ENCODE measurements around the gene ARHGEF19.
"Not testable (repeated sequence)": the region's sequence is repeated elsewhere in the genome, so short reads cannot be mapped to it uniquely, and the experiment has no call there.

The ARHGEF19 gene

DNA sequence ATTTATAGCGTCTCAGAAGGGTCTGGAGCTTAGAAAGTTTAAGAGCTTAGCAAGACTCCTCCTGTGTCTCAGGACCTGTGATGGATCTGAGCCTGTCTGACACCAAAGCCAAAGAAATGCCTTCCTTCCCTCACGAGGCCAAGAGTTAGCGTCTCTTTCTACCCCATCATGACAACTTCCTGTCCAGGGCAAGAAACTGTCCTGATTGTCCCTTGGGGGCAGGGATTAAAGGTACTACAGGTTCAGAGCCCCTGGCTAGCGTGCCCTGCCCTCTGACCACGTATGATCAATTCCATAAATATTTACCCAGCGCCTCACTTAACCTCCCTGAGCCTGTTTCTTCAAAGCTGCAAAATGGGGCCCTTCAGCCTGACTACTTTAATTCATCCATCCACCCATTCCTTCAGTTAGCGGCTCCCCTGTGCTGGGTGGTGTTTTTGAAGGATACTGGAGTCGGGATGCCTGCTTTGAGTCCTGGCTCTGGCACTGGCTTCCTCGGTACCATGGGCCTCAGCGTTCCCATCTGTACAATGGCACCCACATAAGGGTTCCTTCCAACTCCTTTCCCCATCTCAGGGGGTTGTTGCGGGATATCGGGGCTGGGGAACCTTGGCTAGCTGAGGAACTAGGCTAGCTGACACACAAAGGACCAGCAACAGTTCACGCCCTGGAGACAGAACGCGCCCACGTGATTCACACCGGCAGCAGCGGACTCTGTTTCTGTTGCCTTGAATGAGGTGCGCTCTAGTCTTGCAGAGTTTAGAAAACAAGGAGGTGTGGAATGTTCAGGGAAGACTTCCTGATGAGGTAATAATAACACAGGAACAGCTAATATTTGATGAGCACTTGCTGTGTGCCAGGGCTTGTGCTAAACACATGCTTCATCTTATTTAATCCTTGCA lies 33.6 kb downstream of the ARHGEF19 start:
- no peak for DNase-seq

DNA sequence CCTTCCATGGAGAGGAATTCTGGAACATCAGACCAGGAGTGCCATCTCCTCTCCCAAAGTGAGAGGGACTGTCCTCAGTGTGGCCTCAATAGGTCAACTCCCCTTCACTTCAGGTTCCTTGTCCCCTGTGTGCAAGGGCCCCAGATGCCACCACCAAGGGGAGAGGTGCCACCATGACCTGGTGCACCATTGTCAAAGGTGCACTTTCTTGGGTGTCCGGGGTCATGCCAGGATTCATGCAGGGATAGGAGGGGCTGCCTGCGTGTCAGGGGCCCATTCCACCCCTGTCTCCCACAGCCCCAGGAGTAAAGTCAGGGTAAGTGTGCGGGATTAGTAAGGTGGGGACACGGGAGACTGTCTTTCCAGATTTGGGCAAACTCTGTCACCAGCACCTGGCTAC lies 35.1 kb downstream of the ARHGEF19 start:
- no peak for DNase-seq

DNA sequence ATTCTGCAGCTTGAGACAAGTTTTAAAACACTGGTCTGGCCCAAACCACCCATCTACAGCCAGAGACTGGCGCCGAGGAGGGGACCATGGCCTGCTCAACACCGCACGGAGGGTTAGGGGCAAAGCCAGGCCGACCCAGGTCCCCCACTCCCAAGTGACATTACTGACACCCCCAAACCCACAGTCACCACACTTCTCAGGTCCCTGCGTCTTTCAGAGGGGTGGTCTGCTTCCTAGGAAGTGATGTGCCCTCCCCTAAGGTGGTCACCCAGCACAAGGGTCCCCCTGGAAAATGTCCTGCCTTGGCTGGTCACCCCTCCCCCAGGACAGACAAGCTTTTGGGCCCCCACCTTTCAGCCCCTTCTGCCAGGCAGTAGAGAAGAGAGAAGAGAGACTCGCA lies 35.8 kb downstream of the ARHGEF19 start:
- DNase-seq: no peak

DNA sequence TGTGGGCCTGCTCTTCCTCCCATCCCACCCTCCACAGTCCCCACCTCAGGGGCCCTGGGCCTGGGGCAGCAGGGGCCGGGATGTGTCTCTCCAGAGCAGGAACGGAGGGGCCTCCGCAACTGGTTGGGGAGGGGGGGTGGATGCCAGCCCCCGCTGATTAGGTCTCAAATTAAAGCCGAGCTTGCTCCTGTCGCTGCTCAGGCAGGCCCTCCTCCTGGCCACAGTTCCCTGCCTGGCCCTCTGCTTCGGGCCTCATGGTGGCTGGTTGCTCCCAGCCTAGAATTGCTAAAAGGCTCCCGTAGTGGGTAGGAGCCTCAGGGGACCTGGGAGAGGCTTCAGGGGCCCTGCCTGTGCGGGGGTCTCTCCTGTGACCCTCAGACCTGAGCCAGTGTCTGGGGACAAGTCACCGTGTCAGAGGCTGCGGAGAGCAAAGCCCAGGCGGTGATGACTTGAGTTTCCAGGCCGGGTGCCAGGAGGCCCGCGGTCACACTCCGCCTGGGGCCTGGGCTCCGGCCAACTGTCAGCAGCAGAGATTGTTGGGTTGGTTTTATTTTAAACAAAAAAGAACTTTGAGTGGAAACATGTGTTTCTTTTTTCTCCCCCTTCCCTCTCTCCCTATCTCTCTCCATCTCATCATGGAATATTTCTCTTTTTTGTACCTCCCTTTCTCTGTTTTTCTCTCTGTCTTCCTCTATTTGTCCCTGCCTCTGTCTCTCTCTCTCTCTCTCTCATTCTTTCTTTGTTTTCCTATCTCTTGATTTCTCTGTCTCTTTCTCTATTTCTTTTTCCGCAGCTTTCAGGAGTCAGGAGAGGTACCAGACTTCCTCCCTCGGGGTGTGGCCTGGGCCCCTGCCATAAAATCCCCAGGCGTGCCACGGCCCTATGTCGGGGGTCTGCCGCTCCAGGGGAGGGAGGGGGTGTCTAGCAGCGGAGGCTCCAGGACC lies 36.6 kb downstream of the ARHGEF19 start:
- DNase-seq: no peak

DNA sequence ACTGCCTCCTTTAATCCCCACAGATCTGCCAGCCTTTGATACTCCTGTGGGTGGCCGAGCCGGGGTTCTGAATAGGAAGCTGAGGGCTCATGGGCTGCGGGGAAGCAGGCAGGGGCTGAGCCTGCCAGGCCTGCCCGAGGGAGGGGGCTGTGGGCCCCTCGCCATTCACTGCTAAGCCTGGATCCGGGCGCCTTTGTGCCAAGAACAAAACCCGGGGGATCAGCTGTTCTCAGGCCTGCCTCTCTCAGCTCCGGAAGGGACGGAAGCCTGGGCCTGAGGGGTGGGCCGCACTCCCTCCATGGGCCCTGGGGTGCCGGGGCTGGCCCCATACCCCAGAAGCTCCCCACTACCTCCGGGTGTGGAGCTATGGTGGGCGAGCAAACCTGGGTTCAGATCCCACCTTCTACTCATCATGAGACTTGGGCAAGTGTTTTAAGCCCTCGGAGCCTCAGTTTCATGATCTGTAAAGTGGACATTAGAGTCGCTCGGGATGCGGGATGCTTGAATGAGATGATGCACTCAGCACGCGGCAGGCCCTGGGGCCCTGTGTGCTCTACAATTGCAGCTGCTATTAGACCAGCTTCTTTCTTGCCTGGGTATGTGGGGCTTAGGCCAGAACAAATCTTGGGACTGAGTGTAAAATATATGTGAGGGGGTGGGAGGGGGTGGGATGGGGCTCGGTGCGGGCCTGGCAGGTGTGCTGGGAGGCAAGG lies 37.4 kb downstream of the ARHGEF19 start:
- DNase-seq: no peak

DNA sequence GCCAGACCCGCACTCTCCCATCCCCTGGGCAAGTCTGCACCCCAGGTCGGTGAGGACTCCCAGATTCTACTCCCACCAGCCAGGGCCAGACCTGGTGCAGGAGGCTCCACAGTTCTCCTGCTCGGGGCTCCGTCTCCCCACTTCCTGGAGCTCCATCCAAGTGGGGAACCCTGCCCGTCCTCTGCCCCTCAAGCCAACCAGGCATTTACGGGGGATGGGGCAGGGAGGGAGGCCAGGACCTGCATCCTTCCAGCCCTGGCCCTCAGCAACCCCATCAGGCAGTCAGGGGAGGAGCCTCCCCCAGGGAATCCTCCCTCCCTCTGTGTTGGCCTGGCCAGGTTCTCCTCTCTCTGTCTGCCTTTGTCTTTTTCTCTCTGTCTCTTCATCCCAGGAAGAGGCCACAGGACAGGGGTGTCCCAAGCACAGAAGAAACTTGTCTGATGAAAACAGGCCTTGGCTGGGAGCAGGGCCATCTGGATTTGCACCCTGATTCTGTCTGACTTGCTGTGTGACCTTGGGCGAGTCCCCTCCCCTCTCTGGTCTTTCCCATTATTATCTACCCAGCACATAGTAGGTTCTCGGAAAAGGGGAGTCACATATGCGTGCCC lies 38.1 kb downstream of the ARHGEF19 start:
- DNase-seq: no peak

DNA sequence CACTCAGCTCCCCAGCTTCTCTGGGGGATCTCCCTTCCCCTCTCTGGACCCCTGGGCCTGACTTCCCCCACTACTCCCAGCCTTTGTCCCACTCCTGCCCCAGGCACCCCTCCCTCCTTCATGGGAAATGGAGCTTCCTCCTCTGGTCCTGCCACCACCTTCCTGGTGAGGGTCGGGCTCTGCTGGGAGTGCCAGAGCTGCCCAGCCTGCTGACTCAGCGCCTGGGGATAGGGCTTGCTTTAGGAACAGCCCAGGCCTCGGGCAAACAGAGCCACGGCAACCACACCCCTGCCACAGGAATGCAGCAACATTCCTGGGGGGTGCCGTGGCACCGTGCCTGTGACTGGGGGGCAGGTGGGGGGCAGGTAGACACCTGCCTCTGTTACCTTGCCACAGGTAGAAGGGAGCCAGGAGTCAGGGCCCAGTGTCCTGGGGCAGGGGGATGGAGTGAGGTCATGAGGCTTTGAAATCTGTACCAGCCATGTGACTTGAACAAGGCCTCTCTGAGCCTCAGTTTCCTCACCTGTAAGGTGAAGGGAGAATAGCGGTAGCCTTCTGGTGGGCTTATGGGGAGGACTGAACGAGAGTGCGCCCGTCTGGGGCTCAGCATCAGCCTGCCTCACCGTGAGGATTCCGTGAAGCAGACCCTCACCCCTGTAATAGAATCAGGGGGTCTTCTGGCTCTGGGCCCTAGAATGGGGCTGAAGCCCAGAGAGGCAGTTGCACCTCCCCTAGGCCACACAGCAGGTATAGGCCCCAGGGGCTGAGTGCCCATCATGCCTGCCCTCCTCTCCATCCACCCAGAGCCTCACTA lies 38.8 kb downstream of the ARHGEF19 start:
- no peak for DNase-seq

GRCh38 chr1:16172964-16173446 lies 39.4 kb downstream of the ARHGEF19 start:
- no peak for DNase-seq

- no peak for DNase-seq
Measured at GRCh38 chr1:16172218-16172830, 40.1 kb downstream of the ARHGEF19 start.

DNA sequence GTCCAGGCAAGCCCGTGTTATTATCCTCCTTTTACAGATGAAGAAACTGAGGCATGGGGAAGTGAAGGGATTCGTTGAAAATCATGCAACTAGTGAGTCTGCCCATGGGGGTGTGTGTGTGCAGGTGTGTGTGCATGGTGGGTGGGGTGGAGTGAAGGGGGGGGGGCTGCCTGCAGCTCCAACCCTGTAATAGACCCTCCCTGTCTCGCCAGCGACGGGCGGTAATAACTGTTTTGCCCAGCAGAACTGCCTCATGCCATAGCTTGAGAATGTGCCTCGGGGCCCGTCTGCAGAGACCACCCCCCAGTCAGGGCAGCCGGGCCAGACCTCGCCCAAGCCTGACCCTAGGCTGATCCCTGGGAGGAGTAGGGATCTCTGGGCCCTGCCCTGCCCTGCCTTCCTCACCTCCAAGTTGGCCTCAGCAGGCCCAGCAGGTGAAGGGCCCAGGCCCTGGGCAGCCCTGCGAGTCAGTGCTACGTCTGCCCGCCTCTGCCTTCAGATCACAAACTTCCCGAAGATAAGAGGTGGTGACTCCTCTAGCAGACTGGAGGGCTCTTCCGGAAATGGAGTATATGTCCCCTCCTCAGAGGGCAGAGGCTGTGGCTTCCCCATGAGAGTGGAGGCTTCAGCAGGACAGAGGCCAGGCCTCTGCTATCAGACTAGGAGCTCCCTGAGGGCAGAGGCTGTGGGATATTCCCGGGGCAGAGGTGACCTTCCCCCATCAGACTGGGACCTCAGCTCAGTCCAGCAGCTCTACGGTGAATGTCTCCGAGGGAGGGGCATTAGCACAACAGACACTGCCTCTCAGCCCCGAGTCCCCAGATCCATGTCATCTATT lies 40.9 kb downstream of the ARHGEF19 start:
- DNase-seq: no peak

DNA sequence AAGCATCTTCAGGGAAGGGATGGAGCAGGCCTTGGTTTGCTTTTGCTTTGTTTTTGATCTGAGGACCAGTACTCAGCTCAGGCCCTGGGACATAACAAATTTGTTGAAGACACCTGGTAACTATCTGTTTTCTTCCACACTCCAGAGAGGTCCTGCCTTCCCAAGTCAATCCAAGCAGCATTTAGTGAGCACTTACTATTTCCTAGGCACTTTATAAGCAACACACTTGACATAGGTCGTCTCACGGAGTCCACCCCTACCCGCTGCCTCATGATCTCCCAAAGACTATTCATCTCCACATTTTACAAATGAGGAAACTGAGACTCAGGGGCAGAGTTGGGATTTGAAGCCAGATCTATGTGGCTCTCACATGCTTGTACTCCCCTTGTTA lies 42.2 kb downstream of the ARHGEF19 start:
- no peak for DNase-seq

DNA sequence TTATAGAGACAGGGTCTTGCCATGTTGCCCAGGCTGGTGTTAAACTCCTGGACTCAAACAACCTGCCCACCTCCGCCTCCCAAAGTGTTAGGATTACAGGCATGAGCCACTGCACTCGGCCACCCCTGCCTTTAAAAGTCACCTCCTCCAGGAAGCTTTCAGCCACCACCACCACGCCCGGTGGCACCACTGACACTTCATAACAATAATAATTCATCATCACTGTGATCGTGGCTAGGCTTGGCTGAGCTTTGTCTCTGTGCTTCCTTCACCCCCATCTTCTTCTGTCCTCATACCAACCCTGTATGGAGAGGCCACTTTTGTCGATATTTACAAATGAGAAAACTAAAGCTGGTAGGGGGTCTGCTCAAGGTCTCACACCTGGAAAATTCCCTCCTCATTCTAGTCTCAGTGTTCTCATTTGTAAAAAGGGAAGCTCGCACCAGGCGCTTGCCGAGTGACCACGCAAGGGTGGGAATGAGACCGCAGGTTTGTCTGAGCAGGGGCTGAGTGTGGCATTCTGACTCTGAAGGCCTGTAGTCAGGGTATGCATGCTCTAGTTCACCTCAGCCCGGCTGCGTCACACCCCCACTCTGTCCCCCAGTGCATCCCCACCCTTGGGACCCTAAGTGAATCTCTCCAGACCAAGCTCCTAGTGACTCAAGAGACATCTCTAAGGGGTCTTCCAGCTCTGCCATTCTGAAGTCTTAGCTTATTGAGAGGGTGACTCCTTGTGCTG lies 43.7 kb downstream of the ARHGEF19 start:
- no peak for DNase-seq

DNA sequence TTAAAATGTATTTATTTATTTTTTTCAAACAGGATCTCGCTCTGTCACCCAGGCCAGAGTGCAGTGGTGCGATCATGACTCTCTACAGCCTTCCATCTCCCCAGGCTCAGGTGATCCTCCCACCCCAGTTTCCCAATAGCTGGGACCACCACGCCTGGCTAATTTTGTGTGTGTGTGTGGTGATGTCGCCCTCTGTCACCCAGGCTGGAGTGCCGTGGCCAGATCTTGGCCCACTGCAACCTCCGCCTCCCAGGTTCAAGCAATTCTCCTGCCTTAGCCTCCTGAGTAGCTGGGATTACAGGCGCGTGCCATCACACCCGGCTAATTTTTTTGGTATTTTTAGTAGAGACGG lies 44.3 kb downstream of the ARHGEF19 start:
- DNase-seq: not testable (repeated sequence)

- DNase-seq: peak; percentile 9
Measured at GRCh38 chr1:16167331-16168143, 44.9 kb downstream of the ARHGEF19 start.

DNA sequence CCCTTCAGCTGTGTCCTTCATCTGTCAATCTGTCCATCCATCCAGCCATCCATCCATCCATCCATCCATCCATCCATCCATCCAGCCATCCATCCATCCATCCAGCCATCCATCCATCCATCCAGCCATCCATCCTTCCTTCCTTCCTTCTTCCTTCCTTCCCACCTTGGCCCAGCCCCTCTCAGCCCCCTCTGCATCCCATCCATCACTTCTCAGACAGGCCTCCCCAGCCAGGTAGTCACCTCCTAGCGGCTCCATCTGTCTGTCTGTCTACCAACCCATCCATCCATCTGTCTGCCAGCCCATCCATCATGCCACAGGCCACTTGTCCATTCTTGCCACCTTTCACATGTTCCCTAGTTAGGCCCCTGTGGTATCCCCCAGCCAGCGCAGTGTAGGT lies 46.3 kb downstream of the ARHGEF19 start:
- DNase-seq: no peak

- DNase-seq: no peak
Measured at GRCh38 chr1:16165548-16165947, 46.9 kb downstream of the ARHGEF19 start.

- no peak for DNase-seq
Measured at GRCh38 chr1:16165073-16165364, 47.4 kb downstream of the ARHGEF19 start.

DNA sequence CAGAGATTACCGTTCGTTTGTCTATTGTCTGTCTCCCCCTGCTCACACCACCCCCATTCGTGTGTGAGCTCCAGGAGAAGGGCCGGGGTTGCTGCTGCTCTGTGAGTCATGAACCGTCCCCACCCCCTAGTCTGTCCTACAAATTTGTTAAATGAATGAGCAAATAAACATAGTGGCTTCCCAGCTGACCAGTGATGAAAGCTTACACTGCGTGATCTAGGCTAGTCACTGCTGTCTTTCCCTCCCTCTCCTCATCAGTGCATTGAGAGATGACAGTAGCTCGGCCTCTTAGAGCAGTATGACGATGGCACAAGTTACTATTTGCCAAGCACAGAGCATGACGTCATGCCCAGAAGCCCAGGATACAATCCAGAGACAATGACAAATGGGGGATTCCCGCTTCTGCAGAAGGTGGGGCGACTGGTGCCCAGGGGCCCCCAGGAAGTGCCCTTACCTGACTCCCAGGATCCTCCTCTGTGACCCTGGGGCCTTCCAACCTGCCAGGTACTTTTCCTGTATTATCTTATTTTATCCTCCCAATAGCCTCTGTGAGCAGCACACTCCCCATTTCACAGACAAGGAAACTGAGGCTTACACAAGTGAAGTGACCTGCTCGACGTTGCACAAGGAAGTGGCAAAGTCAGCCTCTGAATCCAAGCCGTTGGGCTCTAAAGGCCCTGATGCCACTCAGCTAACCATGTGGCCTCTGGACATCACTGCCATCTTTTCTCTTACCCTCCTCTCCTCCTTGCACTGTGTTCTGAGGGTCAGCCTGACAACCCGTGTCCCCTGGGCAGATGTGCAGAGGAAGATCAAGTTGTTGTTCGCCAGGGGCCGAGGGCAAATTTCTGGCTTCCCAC lies 48.0 kb downstream of the ARHGEF19 start:
- peak; percentile 41 for DNase-seq
